Peyer's patch (tissue), 4 donors: Measurements from ENCODE around the gene SLC49A3. TPM values are rescaled to one million over a fixed set of nuclear protein-coding genes. Genes with fewer than 3 reads are reported as not detected.

ENCODE experiments used
- DNase-seq, 3 donors: peaks; one replicate each; pipeline ENCODE4 v3.0.0-alpha.2; 2017 to 2019
- H3K27ac ChIP-seq, 4 donors: fragments of 200-600 bp; sonication (generic); one replicate each; pipeline ENCODE4 v1.5.1; 2016 to 2019
- H3K27me3 ChIP-seq, 2 donors: fragments of 200-600 bp; sonication (generic); one replicate each; pipeline ENCODE4 v1.5.1; 2019
- H3K36me3 ChIP-seq, 3 donors: fragments of 200-600 bp; sonication (generic); one replicate each; pipeline ENCODE4 v1.5.1; 2016 to 2019
- H3K4me1 ChIP-seq, 4 donors: fragments of 200-600 bp; sonication (generic); one replicate each; pipeline ENCODE4 v1.5.1; 2016 to 2019
- H3K4me3 ChIP-seq, 4 donors: fragments of 200-600 bp; sonication (generic); 1 replicate in 3 of 4; 2 replicates in 1 of 4; pipeline ENCODE4 v1.5.1; 2016 to 2019; ENCODE audit warnings: mild to moderate bottlenecking in 1 of 4
- H3K9me3 ChIP-seq, 4 donors: fragments of 200-600 bp; sonication (generic); one replicate each; pipeline ENCODE4 v1.5.1; 2016 to 2019; ENCODE audit warnings: mild to moderate bottlenecking in 1 of 4
- CTCF ChIP-seq, 6 experiments: fragments of 450-650 bp in 4 of 6; fragments of 200-600 bp in 2 of 6; sonication (generic) in 1 of 6; IDR thresholded peaks; one replicate each; pipeline ENCODE4 v1.5.1; 2017 to 2019; ENCODE audit warnings: antibody characterized with exemption in 6 of 6, mild to moderate bottlenecking in 3 of 6, moderate library complexity in 1 of 6
- POLR2A ChIP-seq, 2 donors: fragments of 450-650 bp; IDR thresholded peaks; one replicate each; pipeline ENCODE4 v1.5.1; 2017; ENCODE audit warnings: antibody characterized with exemption in 2 of 2, mild to moderate bottlenecking in 2 of 2, moderate library complexity in 2 of 2
- total RNA-seq, 4 donors: library from RNA; depleted of rRNA; stranded (reverse); fragments of >200 nt; gene quantifications; one replicate each; pipeline ENCODE4 v1.1.0, GENCODE V29; 2016

SLC49A3 gene
- total RNA-seq, 4 donors from 2014 or later: 4.1 to 13.3 (median 9.4) TPM

GRCh38 chr4:705278-706082 lies 16.5 kb upstream of the SLC49A3 start, which contains the start of gene PCGF3:
Gene PCGF3 (plus strand): TSS chr4:705832. CDS start chr4:733681, 27,849 bp downstream.
- peaks cover 3 to 29% (median 17%) of the 10 kb centered on the region in 4 donors for H3K4me1 ChIP-seq
- DNase-seq: peak; percentile 97 to 100 (median 98)
- H3K36me3 ChIP-seq: no peaks in the 10 kb centered on the region
- TF ChIP-seq POLR2A (IDR thresholded peaks at IDR 0.05) (peak; percentile 37 to 53), CTCF (IDR thresholded peaks at IDR 0.05) (no peak)
- peak within 1 kb of the TSS; percentile 78 to 99 (median 95) for H3K4me3 ChIP-seq
- H3K27me3 ChIP-seq: no peaks in the 10 kb centered on the region
- H3K27ac ChIP-seq: peak within 1 kb of the TSS; percentile 83 to 91 (median 88)
- H3K9me3 ChIP-seq: no peaks in the 10 kb centered on the region

DNA sequence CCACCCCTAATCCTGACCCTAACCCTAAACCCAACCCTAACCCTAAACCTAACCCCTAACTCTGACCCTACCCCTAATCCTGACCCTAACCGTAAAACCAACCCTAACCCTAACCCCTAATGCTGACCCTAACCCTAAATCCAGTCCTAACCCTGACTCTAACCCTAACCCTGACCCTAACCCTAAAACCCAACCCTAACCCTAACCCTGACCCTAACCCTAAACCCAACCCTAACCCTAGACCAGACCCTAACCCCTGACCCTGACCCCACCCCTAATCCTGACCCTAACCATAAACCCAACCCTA lies 16.0 kb upstream of the SLC49A3 start:
- peaks cover 3 to 29% (median 17%) of the 10 kb centered on the region in 4 donors for H3K4me1 ChIP-seq
- peak overlapping the region in 2 of 4 donors; percentile 90 to 91 for H3K27ac ChIP-seq
- no peaks in the 10 kb centered on the region for H3K9me3 ChIP-seq
- no peaks in the 10 kb centered on the region for H3K36me3 ChIP-seq
- peak overlapping the region; percentile 78 to 99 (median 95) for H3K4me3 ChIP-seq
- TF ChIP-seq CTCF (IDR thresholded peaks at IDR 0.05) (no peak), POLR2A (IDR thresholded peaks at IDR 0.05) (no peak)
- no peak for DNase-seq
- no peaks in the 10 kb centered on the region for H3K27me3 ChIP-seq

DNA sequence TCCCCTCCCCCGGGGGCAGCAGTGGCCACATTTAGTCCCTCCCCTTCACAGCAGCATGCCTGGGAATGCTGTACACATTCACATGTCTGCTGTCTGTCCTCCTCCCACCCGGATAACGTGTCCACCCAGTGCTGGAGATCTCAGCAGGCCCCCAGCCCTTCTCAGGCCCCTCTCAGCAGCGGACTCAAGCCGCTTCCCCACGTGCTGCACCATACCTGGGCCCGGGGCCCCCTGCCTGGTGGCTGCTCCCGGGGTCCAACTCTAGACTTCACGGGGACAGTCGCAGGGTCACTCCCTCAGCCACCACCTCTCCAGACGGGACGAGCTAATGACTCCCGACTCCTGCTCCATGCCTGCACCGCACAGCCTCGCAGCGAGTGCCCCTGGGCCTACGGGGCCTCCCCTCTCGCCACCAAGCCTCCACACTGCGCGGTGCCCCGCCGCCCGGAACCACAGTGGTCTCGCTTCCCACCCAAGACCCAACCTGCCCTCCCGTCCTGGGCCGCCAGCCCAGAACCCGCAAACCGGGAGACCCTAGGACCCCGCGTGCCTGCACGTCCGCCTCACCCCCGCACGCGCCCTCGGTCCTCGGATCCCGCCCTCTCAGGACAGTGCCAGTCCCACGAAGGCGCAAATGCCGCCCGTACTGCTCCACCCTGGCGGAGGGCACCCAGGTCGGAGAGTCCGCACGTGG lies 15.4 kb upstream of the SLC49A3 start:
- H3K9me3 ChIP-seq: no peaks in the 10 kb centered on the region

GRCh38 chr4:703336-704197 lies 14.6 kb upstream of the SLC49A3 start:
- no peak overlapping the region for H3K27ac ChIP-seq
- no peak for DNase-seq
- TF ChIP-seq CTCF (IDR thresholded peaks at IDR 0.05): no peak
- TF ChIP-seq POLR2A (IDR thresholded peaks at IDR 0.05): no peak
- H3K9me3 ChIP-seq: no peaks in the 10 kb centered on the region
- no peaks in the 10 kb centered on the region for H3K36me3 ChIP-seq
- H3K27me3 ChIP-seq: no peaks in the 10 kb centered on the region
- peaks cover 3 to 31% (median 19%) of the 10 kb centered on the region in 4 donors for H3K4me1 ChIP-seq
- H3K4me3 ChIP-seq: no peak overlapping the region

More for the DNA sequence above, 15.4 kb upstream of the SLC49A3 start:
- DNase-seq: peak in 1 of 3 donors; percentile 50
- no peaks in the 10 kb centered on the region for H3K36me3 ChIP-seq
- H3K27me3 ChIP-seq: no peaks in the 10 kb centered on the region
- peaks cover 3 to 34% (median 19%) of the 10 kb centered on the region in 4 donors for H3K4me1 ChIP-seq
- H3K4me3 ChIP-seq: no peak overlapping the region
- no peak overlapping the region for H3K27ac ChIP-seq
- TF ChIP-seq CTCF (IDR thresholded peaks at IDR 0.05) (no peak), POLR2A (IDR thresholded peaks at IDR 0.05) (no peak)

- Histone ChIP-seq H3K4me1 (peaks cover 3 to 25% (median 13%) of the 10 kb centered on the region in 4 donors), H3K4me3 (no peak overlapping the region), H3K9me3 (no peaks in the 10 kb centered on the region), H3K27ac (no peak overlapping the region), H3K27me3 (no peaks in the 10 kb centered on the region), H3K36me3 (no peaks in the 10 kb centered on the region)
- TF ChIP-seq CTCF (IDR thresholded peaks at IDR 0.05): no peak
- TF ChIP-seq POLR2A (IDR thresholded peaks at IDR 0.05): no peak
- no peak for DNase-seq
Measured at GRCh38 chr4:702618-703048, 13.7 kb upstream of the SLC49A3 start.
